Motor neuron (in vitro differentiated cells): ENCODE results near the gene RAB13. TPM values are rescaled to one million over a fixed set of nuclear protein-coding genes. Genes with fewer than 3 reads are reported as not detected.

Source experiments
- ATAC-seq, 8 experiments: fragments of 200-7000 bp; cut with Tn5 transposase; replicated peaks in 6 of 8; 2 replicates each; pipeline ENCODE4 v1.8.0; 2021; ENCODE audit warnings: mild to moderate bottlenecking in 8 of 8, moderate library complexity in 8 of 8
- H3K27ac ChIP-seq, 2 donors: fragments of 250-450 bp; sonication (Bioruptor Pico); 2 replicates each; pipeline ENCODE4 v1.9.0; 2021; ENCODE audit warnings: antibody characterized with exemption in 2 of 2, mild to moderate bottlenecking in 2 of 2, moderate library complexity in 1 of 2
- H3K4me1 ChIP-seq, 2 donors: fragments of 250-450 bp; sonication (Bioruptor Pico); replicated peaks in 1 of 2; 2 replicates each; pipeline ENCODE4 v1.6.1; 2021; ENCODE audit warnings: antibody characterized with exemption in 2 of 2, mild to moderate bottlenecking in 2 of 2, moderate library complexity in 1 of 2
- H3K4me3 ChIP-seq, 5 donors: fragments of 250-450 bp; sonication (Bioruptor Pico); 2 replicates each; pipeline ENCODE4 v1.9.0; 2021; ENCODE audit warnings: antibody characterized with exemption in 5 of 5, mild to moderate bottlenecking in 5 of 5, moderate library complexity in 4 of 5
- WGBS, 10 experiments: fragments of 450-650 bp; shearing (Covaris generic); methylation state at CpG; one replicate each; pipeline ENCODE4 v1.0.0; 2022; 5-methylcytosine and 5-hydroxymethylcytosine counted together
- in situ Hi-C, 9 experiments: fragments of 400-800 bp; cut with MboI; loops; one replicate each; pipeline ENCODE4 v1.15.0; 2021; ENCODE audit warnings: low sequenced_read_pairs in 9 of 9, low pct_unique_long_range_greater_than_20kb in 2 of 9; ENCODE audit not compliant: unreplicated experiment in 9 of 9
- total RNA-seq, 8 experiments: library from RNA; unstranded; fragments of 300-600 nt; gene quantifications; 2 replicates each; pipeline versions ENCODE4 v1.2.3 to v1.2.4, GENCODE V29; 2022

RAB13 gene
- total RNA-seq, 8 experiments from 2014 or later = 27.3 to 276 (median 64.2) TPM

DNA sequence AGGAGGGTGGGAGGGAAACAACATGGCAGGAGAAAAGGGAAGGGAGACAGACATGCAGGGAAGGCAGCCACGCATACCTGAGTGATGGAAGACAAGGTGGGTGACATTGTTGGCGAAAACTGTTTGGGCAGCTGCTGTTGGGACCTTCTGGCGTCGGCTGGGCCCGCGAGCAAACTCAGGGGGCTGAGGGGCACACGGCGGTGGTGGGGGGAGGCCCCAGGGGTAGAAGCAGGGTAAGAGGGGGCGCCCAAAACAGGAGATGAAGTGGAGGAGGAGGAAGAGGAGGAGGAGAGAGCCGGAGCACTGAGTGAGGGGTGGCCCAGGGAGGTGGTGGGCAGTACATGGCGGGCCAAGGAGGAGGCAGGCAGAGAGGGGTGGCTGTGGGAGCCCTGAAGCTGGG lies 35.0 kb downstream of the RAB13 start:
- Histone ChIP-seq H3K4me1 (peaks cover 4% of the 10 kb centered on the region in 2 donors), H3K27ac (no peak overlapping the region), H3K4me3 (no peak overlapping the region)
- ATAC-seq = no peak
- 90 to 100% (median 100%) methylated on average over 1 of the region's 11 CpGs; no CpG with 5 or more reads in 6 of the 10 experiments for WGBS, 10 experiments
- in situ Hi-C loops = loop anchor here in 1 of 9 experiments (25.0 kb wide), 1 partner anchor 289 kb away; the partner anchor contains the start of genes ILF2 and SNAPIN

DNA sequence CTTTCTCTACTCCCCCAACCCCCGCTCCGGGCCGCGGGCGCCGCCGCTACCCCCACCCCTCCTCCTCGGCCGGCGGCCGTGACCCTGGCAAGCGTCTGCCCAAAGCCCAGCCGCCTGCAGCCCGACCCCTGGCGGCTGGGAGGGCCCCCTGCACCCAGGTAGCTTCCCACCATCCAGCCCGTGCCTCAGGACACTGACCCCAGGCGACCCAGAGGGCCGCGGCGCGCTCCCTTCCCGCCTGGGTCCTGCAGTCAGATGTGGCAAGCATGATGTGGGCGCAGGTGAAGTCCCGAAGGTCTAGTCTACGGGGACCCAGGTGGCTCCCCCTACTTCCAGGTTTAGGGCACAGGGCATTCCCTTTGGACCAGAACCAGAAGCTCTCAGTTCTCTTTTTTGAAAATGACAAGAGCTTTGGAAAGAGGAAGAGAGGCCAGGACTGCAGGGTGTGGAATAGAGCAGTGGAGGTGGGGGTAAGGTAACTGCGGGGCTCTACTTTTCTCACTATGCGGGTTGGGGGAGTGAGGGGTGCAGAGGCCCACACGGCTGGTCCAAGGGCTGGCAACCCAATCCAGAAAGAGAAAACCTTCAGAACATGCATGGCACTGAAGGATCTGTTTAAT lies 39.4 kb downstream of the RAB13 start, which contains the start of gene DENND4B:
Gene DENND4B, minus strand, starts transcription at position 97 of the 620 bp plus-strand sequence. CDS start 2,344 bp downstream, outside the sequence.
- in situ Hi-C loops = loop anchor here in 2 of 9 experiments (25.0 kb wide), 1 partner anchor 134 kb away; no protein-coding TSS in a partner anchor
- Histone ChIP-seq H3K4me3 (peak within 1 kb of the TSS; percentile 71 to 94 (median 91)), H3K27ac (peak within 1 kb of the TSS; percentile 44 to 73), H3K4me1 (peaks cover 7 to 9% of the 10 kb centered on the region in 2 donors)
- WGBS, 10 experiments = 0 to 38% (median 10%) methylated on average over 1 to 7 of the region's 28 CpGs; no CpG with 5 or more reads in 6 of the 10 experiments
- ATAC-seq = peak; percentile 68 to 88 (median 86)

GRCh38 chr1:153945795-153946621 lies 40.1 kb downstream of the RAB13 start:
- WGBS, 10 experiments = 0 to 2% (median 0%) methylated on average over 1 to 9 of the region's 95 CpGs; no CpG with 5 or more reads in 7 of the 10 experiments
- Histone ChIP-seq H3K4me3 (peak overlapping the region; percentile 71 to 94 (median 91)), H3K4me1 (peaks cover 7 to 9% of the 10 kb centered on the region in 2 donors), H3K27ac (peak overlapping the region; percentile 44 to 73)
- peak; percentile 66 to 79 (median 74) for ATAC-seq
- in situ Hi-C loops = loop anchor here in 2 of 9 experiments (25.0 kb wide), 1 partner anchor 134 kb away; no protein-coding TSS in a partner anchor

DNA sequence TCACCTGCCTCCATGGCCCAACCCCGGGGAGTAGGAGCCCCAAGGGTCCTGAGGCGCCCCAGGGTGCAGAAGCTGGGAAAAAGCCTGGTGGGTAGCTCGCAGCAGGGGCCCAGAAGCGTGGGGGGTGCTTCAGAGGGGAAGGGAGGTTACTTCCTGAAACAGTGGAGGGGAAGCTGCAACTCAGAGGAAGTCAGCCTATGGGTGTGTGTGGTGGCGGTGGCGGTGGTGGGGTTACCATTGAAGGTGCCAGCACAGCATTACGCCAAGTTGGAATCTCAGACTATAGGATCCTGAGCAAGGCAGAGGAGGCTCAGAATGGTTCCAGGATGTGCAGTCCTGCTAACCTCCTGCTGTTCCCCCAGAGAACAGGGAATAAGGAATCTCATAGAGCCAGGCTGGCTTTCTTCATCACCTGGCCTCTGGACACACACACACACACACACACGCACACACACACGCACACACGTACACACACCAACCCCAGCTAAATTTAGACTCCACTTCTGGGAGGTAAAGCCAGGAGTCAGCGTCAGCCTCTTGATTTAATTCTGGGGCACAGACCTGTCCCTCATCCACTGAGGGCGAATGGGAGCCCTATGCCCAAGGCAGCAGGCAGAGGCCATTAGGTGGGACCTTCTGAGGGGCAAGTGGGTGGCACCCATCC lies 40.9 kb downstream of the RAB13 start:
- WGBS, 10 experiments = 0 to 100% (median 63%) methylated on average over 1 to 5 of the region's 12 CpGs; no CpG with 5 or more reads in 3 of the 10 experiments
- H3K4me1 ChIP-seq = peaks cover 7 to 9% of the 10 kb centered on the region in 2 donors
- in situ Hi-C loops = loop anchor here in 2 of 9 experiments (25.0 kb wide), 1 partner anchor 133 kb away; no protein-coding TSS in a partner anchor
- ATAC-seq = peak in 1 of 8 experiments; percentile 27
- peak overlapping the region; percentile 71 to 94 (median 91) for H3K4me3 ChIP-seq
- peak overlapping the region; percentile 44 to 73 for H3K27ac ChIP-seq

DNA sequence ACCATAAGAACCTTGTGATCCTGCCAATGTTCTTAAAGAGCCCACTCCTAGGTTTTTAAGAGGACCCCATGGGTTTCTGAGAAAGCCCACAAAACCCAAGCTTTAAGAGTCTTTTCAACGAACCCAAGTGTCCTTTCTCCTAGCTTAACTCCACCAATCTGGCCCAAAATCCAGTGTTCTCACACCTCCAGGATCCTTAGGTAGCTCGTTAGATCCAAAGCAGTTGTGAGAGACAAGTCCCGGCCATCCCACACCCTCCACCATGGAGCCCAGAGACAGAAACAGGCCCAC lies 41.4 kb downstream of the RAB13 start:
- Histone ChIP-seq H3K27ac (no peak overlapping the region), H3K4me3 (peak overlapping the region in 4 of 5 donors; percentile 71 to 94 (median 89)), H3K4me1 (peaks cover 7 to 9% of the 10 kb centered on the region in 2 donors)
- in situ Hi-C loops = loop anchor here in 2 of 9 experiments (25.0 kb wide), 1 partner anchor 132 kb away; no protein-coding TSS in a partner anchor
- ATAC-seq = no peak
- WGBS, 10 experiments = 18 to 100% (median 80%) methylated on average over 1 to 3 of the region's 3 CpGs; no CpG with 5 or more reads in 3 of the 10 experiments

- peak overlapping the region in 1 of 5 donors; percentile 91 for H3K4me3 ChIP-seq
- in situ Hi-C loops = loop anchor here in 2 of 9 experiments (25.0 kb wide), 1 partner anchor 132 kb away; no protein-coding TSS in a partner anchor
- no peak for ATAC-seq
- peaks cover 7 to 9% of the 10 kb centered on the region in 2 donors for H3K4me1 ChIP-seq
- H3K27ac ChIP-seq = no peak overlapping the region
- WGBS, 10 experiments = 20 to 100% (median 60%) methylated on average over 1 to 4 of the region's 15 CpGs; no CpG with 5 or more reads in 5 of the 10 experiments
Measured at GRCh38 chr1:153944005-153944826, 41.9 kb downstream of the RAB13 start.

- in situ Hi-C loops = loop anchor here in 2 of 9 experiments (25.0 kb wide), 1 partner anchor 131 kb away; no protein-coding TSS in a partner anchor
- no peak for ATAC-seq
- H3K27ac ChIP-seq = no peak overlapping the region
- peaks cover 7 to 9% of the 10 kb centered on the region in 2 donors for H3K4me1 ChIP-seq
- no peak overlapping the region for H3K4me3 ChIP-seq
- WGBS, 10 experiments = 89 to 100% (median 97%) methylated on average over 1 to 10 of the region's 11 CpGs; no CpG with 5 or more reads in 3 of the 10 experiments
Measured at GRCh38 chr1:153942766-153943549, 43.2 kb downstream of the RAB13 start.

- WGBS, 10 experiments = 0 to 100% (median 93%) methylated on average over 1 to 11 of the region's 34 CpGs; no CpG with 5 or more reads in 4 of the 10 experiments
- in situ Hi-C loops = loop anchor here in 2 of 9 experiments (25.0 kb wide), 1 partner anchor 130 kb away; no protein-coding TSS in a partner anchor
- Histone ChIP-seq H3K4me3 (no peak overlapping the region), H3K4me1 (peaks cover 7 to 9% of the 10 kb centered on the region in 2 donors), H3K27ac (no peak overlapping the region)
- no peak for ATAC-seq
Measured at GRCh38 chr1:153941826-153942725, 44.1 kb downstream of the RAB13 start.

- no peak overlapping the region for H3K4me3 ChIP-seq
- WGBS, 10 experiments = 100% methylated on average over 2 of the region's 8 CpGs; no CpG with 5 or more reads in 9 of the 10 experiments
- peaks cover 6 to 7% of the 10 kb centered on the region in 2 donors for H3K4me1 ChIP-seq
- in situ Hi-C loops = loop anchor here in 2 of 9 experiments (25.0 kb wide), 1 partner anchor 128 kb away; no protein-coding TSS in a partner anchor
- H3K27ac ChIP-seq = no peak overlapping the region
- no peak for ATAC-seq
Measured at GRCh38 chr1:153940756-153941155, 45.4 kb downstream of the RAB13 start.

DNA sequence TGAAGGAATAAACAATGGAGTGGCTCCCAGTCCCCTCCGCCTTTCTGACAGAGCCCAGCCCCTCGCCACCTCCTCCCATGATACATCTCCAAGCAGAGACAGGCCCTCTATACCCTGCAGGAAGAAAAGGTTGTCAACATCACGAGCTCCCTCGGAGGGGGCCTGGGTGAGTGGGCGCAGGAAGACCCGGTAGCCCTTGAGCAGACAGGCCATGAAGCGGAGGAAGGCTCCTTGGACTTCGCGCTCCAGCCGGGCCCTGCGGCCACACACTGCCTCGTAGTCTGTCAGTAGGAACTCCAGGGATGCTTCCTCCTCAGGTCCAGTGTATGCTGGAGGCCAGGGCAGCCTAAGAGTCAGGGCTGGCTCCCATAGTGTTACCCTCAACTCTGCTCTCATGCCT lies 46.7 kb downstream of the RAB13 start:
- no peak overlapping the region for H3K4me3 ChIP-seq
- no peak overlapping the region for H3K27ac ChIP-seq
- WGBS, 10 experiments = 60 to 100% (median 97%) methylated on average over 1 to 12 of the region's 12 CpGs; no CpG with 5 or more reads in 5 of the 10 experiments
- in situ Hi-C loops = loop anchor here in 2 of 9 experiments (25.0 kb wide), 1 partner anchor 127 kb away; no protein-coding TSS in a partner anchor
- H3K4me1 ChIP-seq = no peaks in the 10 kb centered on the region
- peak in 1 of 8 experiments; percentile 25 for ATAC-seq
